ENCODE results near the gene COL4A1. TPM values are rescaled to one million over a fixed set of nuclear protein-coding genes. Genes with fewer than 3 reads are reported as not detected.

The COL4A1 gene
- total RNA-seq, 1 experiment from 2014 or later: 0.10 TPM

- DNase-seq (ENCODE audit: low spot score): no peak
These were observed 85.4 kb downstream of the COL4A1 start for GRCh38 chr13:110221406-110222117.

GRCh38 chr13:110220471-110220870 lies 86.5 kb downstream of the COL4A1 start:
- no peak for DNase-seq (ENCODE audit: low spot score)

DNA sequence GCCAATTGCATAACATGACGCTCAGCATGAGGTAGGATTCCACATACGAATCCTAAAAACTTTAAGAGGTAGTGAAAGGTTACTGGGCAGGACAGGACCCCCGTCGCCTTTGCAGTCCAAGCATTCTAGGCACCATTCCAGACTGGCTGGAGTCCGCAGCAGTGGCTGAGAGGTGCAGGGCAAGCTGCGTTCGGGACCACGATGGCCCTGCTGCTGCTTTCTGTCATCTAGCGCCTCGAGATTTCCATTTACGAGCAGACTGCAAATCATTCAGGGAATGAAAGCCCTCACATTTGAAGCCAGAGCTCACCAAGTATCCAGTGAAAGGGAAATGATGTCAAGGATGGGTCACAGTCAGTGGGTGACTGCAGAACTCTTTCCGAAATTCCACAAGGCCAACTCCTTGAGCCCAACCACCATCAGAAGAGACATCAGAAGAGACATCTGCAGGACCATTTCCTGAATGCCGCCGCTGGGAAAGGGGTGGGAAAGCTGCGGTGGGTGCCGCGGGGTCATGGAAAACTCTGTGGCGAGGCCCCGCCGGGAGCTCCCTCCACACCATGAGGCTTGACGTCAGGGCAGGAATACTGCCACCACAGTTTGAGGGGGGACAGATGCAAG lies 88.3 kb downstream of the COL4A1 start:
- no peak for DNase-seq (ENCODE audit: low spot score)

DNA sequence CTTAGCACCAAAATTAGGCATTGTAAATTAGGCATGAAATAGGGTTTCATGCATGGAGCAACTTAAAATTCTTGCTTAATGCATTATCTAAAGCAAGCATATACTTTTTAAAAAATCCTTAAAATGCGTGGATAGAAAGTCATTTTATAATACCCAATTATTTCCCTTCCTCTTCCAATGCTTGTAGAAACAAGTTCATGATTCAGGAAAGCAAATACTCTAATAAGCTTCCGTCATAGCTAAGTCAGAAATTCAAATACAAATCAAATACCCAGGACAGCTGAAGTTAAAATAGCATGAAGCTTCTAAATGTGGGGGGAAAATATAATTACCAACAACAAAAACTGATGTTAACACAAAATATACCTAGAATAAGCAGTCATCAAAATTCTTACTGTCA lies 89.1 kb downstream of the COL4A1 start:
- no peak for DNase-seq (ENCODE audit: low spot score)

GRCh38 chr13:110217085-110217484 lies 89.9 kb downstream of the COL4A1 start:
- DNase-seq (ENCODE audit: low spot score): no peak

GRCh38 chr13:110216398-110217041 lies 90.4 kb downstream of the COL4A1 start:
- DNase-seq (ENCODE audit: low spot score): no peak

GRCh38 chr13:110216006-110216397 lies 91.0 kb downstream of the COL4A1 start:
- DNase-seq (ENCODE audit: low spot score): no peak

DNA sequence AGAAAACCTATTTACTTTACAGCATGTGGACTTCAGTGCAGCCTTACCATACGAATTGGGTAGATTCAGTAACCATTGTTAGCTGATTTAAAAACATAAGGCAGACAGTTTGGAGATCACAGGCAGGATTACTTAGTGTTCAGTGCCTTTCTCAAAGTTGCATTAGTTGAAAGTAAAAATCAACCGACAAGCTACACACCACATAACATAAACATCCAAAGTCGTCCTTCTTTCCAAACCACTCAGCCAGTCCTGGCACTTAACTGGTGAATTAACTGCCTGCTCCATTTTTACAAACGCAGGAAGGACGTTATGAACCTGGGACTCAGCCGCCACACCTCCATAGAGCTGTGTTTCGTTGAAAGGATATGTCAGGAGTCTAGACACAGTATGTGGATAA lies 91.4 kb downstream of the COL4A1 start:
- DNase-seq (ENCODE audit: low spot score): no peak

DNA sequence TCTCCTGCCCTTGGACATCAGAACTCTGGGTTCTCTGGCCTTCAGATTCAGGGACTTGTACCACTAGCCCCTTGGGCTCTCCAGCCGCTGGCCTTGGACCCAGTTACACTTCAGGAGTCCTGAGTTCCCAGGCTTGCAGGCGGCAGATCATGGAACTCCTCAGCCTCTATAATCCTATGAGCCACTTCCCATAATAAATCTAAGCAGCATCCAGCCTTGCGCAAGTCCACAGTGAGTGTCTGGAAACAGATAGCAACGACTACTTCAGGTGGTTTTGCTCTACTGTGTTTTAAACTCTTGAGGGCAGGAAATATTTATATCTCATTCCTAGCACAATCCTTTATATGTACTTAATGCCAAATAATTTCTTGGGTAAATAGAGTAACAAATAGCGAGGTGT lies 92.3 kb downstream of the COL4A1 start:
- no peak for DNase-seq (ENCODE audit: low spot score)

GRCh38 chr13:110213461-110214074 lies 93.4 kb downstream of the COL4A1 start:
- no peak for DNase-seq (ENCODE audit: low spot score)

DNA sequence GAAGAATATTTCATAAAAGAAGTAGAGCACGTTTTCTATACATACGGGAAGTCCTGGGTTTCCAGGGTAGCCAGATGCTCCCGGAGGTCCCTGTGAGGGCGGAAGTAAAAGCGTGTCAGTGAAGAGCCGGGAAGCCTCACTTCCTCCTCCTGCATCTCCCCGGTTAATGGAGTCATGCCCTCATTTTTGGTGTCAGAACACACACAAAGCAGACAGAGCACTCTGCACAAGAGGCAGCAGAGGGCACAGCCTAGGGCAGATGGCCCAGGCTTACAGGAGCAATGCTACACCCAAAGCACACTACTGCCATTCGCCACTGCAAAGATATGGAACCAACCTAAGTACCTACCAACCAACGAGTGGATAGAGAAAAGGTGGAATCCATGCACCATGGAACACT lies 94.4 kb downstream of the COL4A1 start:
- DNase-seq (ENCODE audit: low spot score): no peak

DNA sequence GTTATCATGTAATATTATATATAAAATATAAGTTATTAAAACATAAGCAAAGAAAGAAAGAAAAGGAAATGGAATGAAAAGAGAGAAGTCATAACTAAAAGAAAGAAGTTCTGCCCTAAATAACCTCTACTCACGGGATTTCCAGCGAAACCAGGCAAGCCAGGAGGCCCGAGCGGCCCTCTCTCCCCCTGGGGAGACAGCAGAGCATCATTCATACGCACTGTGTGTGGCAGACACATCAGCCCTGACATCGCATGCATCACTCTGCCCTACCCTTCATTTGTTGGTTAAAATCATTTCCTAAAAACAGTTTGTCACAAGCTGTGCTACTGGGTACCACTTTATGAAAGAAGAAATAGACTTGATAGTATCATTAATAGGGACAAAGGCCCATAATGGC lies 95.2 kb downstream of the COL4A1 start:
- DNase-seq (ENCODE audit: low spot score): no peak

GRCh38 chr13:110211046-110211445 lies 95.9 kb downstream of the COL4A1 start:
- DNase-seq (ENCODE audit: low spot score): no peak

DNA sequence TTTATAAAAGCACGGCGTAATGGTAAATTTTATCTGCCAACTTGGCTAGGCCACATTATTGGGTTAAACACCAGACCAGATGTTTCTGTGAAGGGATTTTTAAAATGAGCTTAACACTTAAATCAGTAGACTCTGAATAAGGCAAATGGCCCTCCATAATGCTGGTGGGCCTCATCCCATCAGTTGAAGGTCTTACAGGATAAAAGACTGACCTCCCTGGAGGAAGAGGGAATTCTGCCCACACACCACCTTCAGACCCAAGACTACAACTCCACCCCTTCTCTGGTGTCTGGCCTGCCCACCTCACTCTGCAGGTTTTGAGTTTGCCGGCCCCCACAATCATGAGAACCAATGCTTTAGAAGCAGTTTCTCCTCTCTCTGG lies 96.4 kb downstream of the COL4A1 start:
- DNase-seq (ENCODE audit: low spot score): no peak

- DNase-seq (ENCODE audit: low spot score): peak; percentile 45
These were observed 96.9 kb downstream of the COL4A1 start for GRCh38 chr13:110209950-110210603.

DNA sequence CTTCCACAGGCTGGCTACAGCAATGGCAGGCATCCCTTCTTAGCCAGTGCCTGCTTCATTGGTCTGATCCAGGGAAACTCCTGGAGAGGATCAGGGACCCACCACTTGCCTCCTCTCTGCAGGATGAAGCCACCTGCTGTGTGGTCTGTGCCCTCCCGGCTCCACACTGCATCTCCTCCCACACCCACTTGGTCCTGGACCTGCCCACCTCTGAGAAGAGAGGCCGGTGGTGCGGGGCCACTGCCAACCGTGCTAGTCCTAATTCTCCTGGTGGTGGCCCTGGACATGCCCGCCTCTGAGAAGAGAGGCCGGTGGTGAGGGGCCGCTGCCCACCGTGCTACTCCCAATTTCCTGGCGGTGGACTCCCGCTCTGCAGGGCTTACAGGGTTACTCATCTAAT lies 98.8 kb downstream of the COL4A1 start:
- no peak for DNase-seq (ENCODE audit: low spot score)

DNA sequence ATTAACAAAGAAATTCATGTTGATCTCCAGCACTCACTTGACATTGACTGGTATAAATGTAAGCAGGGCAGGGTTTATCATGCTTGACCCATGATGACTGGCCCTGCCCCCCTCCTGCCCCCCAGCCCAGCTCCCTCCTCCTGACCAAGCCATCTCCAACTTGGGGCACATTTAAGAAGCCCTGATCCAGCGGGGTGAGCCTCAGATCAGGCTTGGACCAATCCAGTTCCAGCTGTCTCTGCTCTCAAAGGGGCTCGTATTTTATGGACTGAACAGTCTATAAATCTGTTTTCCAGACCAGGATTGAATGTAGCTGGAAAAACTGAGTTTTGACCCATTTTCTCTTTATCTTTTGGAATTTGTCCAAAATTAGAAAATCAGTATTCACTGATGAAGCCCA lies 100.0 kb downstream of the COL4A1 start:
- DNase-seq (ENCODE audit: low spot score): no peak

GRCh38 chr13:110206185-110206584 lies 100.8 kb downstream of the COL4A1 start:
- DNase-seq (ENCODE audit: low spot score): peak; percentile 57

DNA sequence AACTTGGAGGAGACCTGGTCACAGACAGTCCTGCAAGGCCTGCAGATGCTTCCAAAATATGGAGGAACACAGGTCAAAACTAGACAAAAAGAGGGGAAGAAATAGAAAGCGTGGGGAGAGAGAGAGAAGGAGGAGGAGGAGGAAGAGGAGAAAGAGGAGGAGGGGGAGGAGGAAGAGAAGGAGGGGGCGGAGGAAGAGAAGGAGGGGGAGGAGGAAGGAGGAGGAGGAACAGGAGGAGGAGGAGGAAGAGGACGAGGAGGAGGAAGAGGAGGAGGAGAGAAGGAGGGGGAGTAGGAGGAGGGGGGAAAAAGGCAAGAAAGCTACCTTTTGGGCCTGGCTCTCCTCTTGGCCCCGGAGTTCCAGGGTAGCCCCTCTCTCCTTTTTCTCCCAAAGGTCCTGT lies 105.8 kb downstream of the COL4A1 start:
- DNase-seq (ENCODE audit: low spot score): no peak

DNA sequence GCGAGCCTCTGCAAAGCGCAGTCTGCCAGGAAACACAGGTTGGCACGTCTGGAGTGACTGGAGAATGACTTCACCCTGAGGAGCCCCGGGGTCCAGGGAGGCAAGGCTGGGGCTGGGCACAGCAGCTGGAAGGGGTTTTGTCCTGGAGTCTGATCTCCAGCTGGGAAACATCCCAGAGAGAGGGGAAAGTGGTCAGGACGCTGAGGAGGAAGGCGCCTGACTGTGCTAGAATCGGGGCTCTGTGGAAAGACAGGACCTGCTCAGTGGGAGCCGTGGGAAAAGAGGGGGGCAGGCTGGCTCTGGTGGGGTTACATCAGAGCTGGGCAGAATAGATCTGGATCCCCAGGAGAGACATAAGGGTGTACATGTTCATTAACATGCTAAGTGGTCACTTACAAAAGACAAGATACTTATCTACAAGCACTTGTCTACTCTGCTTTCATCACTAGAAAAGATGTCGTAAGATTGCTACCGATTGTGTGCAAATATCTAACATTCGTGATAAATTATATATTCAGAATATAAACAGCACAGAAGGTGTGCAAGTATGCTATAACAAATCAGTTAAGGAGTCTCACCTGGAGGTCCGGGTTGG lies 106.6 kb downstream of the COL4A1 start:
- DNase-seq (ENCODE audit: low spot score): no peak

- DNase-seq (ENCODE audit: low spot score): no peak
These were observed 107.7 kb downstream of the COL4A1 start for GRCh38 chr13:110199046-110199831.
